ENCODE results near the gene PLXND1.
A peak's percentile ranks its signal among the peaks of the same experiment; 100 is the strongest.
"Not testable (repeated sequence)": the region's sequence is repeated elsewhere in the genome, so short reads cannot be mapped to it uniquely, and the experiment has no call there.

The PLXND1 gene

DNA sequence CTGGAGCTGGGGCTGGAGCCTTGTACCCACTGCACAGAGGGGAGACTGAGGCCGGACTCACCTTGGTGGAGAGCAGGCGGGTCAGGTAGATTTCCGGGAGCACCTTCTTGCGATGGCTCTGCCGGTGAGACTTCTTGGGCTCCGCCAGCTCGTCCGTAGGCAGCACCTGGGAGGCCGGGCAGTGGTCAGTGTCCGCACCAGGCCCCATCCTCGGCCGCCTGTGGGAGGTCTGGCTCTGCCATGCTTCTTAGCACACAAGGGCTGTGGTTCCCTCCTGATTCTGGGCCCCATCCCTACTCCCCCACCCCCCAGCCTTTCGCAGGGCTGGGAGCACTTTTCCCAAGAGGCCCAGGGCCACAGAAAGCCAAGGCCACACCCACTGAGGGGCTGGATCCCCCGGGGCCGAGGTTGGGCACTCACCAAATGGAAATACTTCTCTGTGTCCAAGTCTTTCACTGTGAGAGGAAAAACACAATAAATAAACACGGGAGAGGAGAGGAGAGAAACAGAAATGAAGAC lies 46.1 kb downstream of the PLXND1 start:
- DNase-seq = no peak

DNA sequence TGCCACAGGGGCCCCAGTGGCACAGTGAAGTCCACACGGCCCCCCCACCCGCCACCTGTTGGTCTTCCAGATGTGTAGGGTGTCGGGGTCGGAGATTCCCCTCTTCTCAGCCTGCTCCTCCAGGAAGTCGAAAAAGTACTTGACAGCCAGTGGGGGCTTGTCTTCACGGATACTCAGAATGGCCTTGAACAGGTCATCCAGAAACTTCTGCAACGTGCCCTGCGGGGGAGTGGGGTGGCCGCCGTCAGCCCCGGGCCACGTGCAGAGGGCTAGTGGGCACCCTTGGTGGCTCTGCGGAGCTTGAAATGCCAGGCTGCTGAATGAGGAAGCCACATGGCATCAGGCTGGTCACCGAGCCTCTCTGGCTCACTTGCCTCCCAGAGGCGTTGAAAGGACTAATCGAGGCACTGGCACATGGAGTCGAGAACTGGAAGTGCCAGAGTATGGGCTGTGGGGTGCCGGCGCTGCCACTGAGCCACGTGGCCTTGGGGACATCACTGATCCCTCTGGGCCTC lies 46.9 kb downstream of the PLXND1 start:
- DNase-seq = no peak

DNA sequence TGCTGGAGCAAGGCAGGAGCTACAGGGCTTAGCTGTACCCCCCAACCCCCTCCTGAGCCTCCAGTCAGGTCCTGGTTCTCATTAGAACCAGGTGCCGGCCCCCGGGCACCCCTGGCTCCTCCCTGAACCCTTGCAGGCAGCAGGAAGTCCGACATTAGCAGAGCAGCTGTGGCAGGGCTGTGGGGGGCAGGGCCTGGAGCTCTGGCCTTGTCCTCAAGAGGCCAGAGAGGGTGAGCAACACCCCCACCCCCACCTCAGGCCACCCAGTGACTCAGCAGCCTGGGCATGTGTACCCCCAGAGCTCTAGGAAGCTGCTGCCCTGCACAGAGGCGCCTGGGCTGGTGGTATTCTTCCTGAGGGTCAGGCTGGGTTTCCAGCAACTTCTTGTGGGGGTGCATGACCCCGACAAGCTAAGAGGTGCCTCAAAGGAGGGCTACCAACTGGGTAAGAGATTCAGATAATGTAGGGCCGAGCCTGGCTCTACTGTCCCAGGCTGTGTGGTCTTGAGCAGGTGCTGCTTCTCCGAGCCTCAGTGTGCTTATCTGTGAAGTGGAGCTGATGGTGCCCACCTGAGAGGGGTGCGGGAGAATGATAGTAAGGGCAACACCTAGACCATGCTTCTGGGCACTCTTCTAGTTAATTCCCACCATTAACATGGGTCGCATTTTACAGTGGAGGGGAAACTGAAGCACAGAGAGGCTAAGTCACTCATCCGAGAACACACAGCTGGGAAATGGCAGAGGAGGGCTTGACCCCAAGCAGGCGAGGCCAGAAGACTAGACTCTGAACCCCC lies 47.5 kb downstream of the PLXND1 start:
- DNase-seq = peak; percentile 65

DNA sequence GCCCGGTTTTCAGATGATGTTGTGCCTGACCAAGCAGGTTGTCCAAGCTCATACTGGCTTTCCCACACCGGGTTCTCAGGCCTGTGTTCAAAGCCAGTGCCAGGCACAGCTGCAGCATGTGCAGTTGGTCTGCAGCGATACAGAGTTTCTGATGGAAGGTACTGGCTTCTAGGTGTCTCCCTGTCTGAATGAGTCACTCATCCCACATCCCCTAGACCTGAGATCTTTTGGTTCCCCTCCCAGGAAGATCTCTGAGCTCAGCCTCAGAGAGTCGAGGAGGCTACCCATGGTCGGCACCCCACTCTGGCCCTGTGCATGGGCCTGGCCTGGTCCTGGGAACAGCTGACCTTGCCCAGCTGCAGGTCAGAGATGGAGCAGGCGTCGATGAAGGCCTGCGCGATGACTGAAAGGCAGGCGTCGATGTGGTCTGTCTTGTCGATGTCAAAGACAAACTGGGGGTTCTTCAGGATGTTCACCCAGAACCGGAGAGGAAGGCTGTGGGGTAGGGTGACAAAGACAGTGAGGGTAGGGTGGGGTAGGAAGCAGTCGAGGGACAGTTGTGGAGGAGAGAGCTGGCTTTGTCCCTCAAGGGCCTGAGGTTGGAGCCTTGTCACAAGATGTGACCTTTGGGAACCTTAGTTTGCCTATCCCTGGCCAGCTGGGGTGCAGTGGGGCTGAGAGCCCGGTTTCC lies 48.2 kb downstream of the PLXND1 start:
- DNase-seq = no peak

DNA sequence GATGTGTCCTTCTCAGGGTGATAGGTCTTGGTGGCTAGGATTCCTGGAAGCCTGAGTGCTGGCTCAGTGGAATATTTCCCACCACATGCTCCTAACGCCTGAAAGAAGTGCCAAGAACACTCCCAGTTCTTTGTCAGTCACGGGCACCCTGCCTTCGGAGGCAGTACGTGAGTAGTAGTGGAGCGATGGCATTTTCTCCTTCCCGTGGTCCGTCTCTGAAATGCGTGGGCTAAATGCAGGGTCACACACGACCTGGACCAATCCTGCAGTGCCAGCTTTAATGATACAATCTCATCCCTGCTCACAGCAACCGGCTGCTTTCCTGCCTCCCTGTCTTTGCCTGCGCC lies 49.0 kb downstream of the PLXND1 start:
- DNase-seq = no peak

DNA sequence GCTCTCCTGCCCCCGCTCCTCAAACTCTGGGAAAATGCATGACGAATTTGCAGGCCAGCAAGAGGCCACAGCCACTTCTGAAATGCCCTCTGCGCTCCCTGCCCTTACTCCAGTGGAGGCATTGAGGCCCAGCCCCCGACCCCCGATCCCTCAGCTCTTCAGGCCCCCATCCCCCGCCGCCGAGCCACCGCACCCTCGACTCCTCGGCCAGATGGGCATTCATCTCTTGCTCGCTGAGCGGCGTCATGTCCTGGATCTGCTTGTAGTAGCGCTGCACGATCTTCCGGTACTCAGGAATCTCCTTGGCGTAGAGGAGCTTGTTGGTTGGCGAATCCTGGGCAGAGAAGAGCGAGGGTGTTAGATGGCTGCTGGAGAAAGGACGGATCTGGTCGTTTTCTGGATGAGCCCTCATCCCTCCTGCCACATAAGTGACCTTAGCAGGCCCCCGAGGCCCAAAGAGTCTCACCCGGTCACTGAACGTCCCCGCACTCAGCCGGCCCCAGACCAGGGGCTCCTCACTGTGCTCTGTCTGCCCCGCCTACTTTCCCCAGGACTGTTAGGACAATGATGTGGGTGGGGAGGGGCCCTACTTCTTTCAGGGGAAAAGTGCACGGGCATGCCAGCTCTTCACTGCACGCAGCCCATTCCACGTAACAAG lies 49.5 kb downstream of the PLXND1 start:
- no peak for DNase-seq

DNA sequence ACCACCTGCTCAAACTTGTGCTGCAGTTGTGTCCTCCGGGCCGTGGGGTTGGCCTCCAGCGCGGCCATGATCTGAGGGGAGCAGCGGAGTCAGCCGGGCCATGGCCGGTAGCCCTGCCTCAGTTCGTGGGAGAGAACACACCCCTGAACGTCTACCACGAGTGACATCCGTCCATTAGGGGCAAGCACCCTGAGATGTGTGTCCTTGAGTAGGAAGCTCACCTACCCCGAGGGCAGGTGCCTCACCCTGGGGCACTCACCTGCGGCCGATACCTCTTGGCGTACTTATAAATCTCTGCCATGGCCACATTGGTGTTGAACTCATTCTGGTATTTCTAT lies 50.1 kb downstream of the PLXND1 start:
- no peak for DNase-seq

DNA sequence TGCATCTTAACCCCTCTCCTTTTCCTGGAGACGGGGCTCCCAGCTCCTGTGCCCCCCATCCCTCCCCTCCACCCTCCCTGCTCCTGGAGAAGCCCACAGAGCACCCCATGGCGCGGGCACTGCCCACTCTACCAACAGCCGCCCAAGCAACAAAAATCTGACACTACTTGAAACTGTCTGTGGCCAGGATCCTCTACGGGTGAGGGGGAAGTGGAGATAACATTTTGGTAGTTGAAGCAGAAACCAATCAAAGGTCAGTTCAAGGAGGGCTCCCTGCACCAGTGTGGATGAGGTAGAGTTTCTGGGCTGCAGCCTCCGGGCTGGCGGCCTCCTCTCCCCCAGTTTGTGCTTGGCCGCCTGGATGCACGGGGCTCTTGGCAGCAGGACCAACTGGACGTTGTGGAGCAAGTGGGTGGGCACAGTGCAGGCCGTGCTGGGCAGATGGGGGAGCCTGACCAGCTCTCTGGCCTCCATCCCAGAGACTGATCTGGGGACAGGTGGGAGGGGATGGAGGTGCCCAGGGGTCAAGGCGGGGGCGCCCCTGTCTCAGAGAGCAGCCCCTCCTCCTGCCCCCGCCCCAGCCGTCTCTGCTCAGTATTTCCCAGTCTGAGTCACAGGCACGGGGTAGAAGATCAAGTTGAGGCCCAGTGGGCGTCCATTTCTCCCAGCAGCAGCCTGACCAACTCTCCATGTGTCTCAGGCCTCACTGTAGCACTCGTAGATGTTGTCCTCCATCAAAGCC lies 50.7 kb downstream of the PLXND1 start:
- peak; percentile 60 for DNase-seq

DNA sequence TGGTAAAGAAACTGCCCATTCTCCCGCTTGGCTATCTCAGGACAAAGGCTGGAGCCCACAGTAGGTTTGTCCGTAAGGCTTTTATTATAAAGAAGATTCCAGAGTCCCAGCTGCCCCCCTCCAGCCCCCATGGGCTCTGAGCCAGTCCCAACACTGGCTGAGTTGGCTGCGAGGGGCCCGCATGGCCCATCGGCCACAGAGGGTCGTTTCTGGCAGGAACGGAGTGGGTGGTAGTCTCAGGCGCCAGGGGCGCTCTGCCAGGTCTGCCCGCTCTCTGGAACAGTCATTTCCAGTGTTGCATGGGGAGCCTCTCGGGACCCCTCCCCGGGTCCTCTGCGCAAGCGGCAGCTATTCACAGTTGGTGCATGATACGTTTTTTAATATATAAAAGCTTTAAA lies 51.3 kb downstream of the PLXND1 start:
- DNase-seq = no peak

DNA sequence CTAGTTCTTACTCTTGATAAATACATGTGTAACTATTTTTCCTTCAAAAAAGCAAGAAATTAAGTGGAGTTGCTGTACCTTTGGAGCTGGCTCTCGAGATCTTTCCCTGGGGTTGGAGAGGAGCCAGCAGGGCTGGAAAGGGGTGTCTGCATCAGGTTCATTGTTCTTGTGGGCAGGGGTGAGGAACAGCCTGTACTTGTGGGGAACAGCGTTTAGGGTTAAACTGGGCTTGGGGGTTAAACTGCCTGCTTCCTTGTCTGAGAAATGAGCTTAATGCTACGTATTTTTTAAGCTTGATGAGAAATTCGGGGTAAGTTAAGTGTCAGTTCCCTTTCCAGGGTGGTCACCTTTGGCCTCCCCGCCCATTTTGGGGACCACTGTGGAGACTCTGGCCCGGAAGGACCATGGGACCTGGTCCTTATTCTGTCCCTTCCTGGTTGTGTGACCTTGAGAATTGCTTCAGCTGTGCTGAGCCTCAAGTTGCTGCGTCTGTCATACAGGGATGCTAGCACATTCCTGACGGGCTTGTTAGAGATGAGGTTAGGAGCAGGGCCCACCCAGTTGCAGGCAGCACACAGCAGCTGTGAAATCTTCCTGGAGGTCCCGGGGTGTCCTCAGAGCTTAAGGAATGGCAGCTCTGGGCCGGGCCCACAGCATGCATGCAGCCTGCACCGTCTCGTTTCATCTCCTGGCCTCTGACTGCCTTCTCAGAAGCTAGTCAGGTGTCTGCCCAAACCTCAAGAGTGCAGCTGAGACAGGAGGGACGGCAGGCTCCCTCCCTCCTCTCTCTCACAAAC lies 51.9 kb downstream of the PLXND1 start:
- DNase-seq = peak; percentile 59

DNA sequence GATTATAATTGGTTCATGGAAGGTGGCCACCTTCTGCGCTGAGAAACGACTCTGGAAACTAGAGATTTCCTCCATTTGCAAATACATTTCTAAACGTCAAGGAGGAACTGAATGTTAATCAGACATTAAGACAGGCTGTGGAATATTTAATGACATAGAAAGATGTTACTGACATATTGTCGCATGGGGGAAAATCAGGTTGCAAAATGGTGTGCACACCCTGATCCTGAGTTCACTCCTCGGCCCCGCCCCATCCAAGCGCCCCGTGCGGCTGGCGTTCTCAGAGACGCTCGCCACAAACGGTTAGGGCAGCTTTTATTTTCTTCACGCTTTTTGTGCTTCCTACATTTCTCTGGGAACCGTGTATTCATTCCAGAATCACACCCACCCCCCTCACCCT lies 52.8 kb downstream of the PLXND1 start:
- peak; percentile 71 for DNase-seq

DNA sequence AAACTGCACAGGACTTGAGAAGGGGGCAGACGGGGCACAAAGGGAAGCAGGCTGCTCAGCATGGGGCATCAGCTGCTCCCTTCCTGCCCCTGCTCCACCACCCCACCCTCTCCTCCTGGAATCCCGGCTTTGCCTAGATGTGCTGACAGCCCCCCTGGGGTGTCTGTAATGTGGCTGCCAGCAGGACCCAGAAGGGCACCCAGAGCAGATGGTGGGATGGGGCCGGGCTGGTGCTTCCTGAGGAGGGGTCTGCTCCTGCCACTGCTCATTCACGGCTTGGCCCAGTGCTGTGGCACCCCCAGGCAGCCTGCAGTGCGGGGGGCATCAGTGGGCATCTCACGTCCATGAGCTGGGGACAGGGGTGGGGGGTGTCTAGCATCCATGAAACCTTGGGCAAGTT lies 53.3 kb downstream of the PLXND1 start:
- DNase-seq = no peak

DNA sequence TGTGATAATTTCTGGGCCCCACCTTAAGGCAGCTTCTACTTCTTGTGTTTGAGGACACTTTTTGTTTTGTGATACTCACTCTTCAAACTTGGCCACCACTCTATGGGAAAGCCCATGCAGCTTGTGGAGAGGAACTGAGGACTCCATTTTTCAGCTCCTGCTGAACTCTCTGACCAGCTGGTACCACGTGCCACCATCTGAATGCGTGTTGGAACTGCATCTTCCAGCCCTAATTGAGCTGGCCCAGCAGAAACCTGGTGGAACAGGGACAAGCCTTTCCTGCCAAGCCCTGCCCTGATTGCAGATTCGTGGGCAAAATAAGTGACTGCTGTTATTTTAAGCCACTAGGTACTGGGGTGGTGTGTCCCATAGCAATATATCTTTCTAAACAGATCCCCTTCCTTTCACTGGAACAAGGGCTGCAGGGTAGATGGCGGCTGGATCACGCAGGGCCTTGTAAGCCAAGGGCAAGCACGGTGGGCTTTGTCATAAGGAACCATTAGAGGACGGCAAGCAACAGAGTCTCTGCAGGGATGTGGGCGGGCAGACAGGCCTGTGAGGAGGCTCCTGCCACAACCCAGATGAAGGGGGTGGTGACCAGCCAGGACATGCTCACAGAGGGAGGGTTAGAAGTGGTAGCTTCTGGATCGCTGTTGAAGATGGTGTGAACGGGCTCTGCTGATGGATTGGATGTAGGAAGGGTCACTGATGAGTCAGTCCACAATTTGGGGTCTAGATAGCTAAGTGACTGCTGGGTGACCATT lies 54.0 kb downstream of the PLXND1 start:
- no peak for DNase-seq

DNA sequence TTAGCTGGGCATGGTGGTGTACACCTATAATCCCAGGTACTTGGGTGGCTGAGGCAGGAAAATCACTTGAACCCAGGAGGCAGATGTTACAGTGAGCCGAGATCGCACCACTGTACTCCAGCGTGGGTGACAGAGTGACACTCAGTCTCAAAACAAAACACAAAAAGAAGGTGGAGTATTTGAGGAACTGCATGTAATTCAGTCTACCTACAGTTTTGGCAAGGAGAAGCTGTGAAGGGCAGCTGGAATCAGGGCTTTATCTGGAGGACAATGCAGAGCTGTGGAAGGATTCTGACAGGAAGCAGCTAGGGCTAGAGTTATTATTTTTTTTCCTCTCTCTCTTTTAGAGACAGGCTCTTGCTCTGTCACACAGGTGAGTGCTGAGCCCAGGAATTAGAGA lies 56.7 kb downstream of the PLXND1 start:
- DNase-seq = no peak

DNA sequence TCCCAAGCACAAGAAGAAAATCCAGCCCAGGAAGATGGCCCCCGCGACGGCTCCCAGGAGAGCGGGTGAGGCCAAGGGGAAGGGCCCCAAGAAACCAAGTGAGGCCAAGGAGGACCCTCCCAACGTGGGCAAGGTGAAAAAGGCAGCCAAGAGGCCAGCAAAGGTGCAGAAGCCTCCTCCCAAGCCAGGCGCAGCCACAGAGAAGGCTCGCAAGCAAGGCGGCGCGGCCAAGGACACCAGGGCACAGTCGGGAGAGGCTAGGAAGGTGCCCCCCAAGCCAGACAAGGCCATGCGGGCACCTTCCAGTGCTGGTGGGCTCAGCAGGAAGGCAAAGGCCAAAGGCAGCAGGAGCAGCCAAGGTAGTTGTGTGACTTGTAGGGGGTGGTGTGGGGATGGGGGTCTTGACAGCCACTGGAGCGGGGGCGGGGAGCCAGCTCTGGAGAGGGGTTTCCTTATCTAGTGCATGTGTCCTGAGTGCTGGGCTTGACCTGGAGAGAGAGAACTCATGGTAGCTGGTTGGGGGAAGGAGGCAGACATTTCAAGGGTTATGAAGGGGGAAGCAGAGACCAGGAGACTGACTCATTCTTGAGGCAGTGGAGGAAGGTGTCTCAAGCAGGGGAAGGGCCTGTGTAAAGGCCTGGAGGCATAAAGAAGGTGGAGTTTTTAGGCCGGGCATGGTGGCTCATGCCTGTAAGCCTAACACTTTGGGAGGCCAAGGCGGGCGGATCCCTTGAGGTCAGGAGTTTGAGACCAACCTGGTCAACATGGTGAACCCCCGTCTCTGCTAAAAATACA lies 57.3 kb downstream of the PLXND1 start:
- peak; percentile 77 for DNase-seq

DNA sequence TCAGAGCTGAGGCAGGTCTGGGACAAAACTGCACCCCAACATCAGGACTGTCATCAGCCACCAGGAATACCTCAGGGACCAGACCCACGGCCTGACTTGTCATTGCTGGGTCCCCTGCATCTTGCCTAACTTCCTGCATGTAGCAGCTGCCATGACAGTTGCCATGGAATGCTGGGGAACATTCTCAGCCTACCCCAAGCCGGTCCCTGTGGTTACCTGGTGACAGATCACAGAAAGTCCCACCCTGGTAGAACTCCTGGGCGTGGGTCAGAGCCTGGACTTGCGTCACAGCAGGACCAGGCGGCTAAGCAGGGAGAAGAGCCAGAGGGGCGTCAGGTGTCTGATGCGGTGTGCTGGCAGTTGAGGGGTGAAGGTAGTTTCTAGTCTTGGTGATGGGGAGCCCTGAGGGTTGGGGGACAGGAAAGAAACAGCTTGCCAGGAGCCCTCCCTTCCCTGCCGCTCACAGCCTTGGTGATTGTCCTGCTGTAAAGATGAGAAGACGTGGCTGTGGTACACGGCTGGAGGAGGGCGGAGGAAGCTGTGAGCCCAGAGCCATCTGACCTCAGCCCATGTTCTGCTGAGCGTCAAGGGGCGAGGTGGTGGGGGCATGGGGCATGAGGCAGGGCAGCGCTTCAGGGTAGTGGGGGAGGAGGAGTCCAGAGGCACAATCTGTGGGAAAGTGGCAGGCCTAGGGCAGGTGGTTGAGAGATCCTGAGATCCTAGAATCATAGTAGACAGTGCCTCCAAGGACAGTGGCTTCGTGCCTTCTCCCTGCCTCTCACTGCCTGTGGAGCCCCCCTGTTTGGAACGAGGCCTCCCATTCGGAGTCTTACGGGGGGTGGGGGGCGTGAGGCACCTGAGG lies 58.1 kb downstream of the PLXND1 start:
- DNase-seq = peak; percentile 15

DNA sequence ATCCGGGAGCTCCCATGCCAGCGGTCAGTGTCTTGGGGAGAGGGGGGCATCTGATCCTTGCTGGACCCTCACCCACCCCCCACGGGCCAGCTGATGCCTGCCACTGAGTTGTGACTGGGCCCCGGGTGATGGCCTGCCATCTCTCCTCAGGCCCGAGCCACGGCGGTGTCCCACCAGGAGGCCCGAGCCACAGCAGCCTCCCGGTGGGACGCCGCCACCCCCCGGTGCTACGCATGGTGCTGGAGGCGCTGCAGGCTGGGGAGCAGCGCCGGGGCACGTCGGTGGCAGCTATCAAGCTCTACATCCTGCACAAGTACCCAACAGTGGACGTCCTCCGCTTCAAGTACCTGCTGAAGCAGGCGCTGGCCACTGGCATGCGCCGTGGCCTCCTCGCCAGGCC lies 59.2 kb downstream of the PLXND1 start:
- no peak for DNase-seq

DNA sequence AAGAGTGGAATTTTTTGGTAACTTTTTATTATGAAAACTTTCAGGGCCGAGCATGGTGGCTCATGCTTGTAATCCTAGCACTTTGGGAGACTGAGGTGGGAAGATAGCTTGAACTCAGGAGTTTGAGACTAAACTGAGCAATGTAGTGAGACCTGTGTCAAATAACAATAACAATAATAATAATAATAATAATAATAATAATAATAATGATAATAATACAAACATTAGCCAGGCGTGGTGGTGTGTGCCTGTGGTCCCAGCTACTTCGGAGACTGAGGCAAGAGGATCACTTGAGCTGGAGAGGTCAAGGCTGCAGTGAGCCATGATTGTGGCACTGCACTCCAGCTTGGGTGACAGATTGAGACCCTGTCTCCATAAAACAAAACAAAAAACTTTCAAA lies 60.5 kb downstream of the PLXND1 start:
- DNase-seq = not testable (repeated sequence)

DNA sequence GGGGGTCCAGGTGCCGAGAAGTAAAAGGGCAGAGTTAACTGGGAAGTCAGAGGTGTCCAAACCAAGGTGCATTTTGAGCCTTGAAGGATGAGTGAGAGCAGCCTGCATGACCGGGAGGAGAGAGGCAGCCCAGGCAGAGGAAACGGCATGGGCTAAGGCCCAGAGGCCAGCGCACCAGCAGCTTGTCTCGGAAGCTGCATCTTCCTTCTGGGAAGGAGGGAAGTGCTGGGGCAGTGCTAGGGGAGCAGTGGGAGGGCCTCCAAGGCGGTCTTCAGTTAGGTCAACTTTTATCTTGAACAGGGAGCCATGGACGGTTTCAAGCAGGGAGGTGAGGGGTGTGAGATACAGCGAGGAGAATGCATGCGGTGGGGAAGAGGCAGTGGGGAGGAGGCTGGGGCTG lies 62.5 kb downstream of the PLXND1 start:
- no peak for DNase-seq

Measured in MV-4-11 (cell line).